Measurements from ENCODE around the gene ESF1.
"Not testable (repeated sequence)": the region's sequence is repeated elsewhere in the genome, so short reads cannot be mapped to it uniquely, and the experiment has no call there.

The ESF1 gene

GRCh38 chr20:13738187-13738586, 46.5 kb downstream of the ESF1 start:
- DNase-seq, result not testable (repeated sequence)

- no peak for DNase-seq
Measured at GRCh38 chr20:13736436-13737191, 48.1 kb downstream of the ESF1 start.

DNA sequence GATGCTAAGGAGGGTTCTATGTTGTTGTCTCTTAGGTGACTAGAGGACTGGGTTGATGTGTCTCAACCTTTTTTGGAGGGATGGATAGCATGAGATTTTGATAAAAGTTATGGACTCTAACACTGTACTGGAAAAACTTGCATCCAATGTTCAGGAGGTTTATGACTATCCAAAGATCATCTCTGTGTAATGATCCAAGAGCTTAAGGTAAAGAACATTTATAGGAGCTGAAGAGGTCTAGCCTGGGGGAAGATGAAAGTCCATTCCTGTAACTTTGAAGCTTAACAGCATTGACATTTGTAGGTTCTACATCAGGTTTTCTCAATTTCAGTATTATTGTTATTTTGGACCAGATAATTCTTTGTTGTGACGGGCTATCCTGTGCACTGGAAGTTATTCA, 48.9 kb downstream of the ESF1 start:
- no peak for DNase-seq

- DNase-seq, result no peak
Measured at GRCh38 chr20:13723011-13723410, 61.7 kb downstream of the ESF1 start.

DNA sequence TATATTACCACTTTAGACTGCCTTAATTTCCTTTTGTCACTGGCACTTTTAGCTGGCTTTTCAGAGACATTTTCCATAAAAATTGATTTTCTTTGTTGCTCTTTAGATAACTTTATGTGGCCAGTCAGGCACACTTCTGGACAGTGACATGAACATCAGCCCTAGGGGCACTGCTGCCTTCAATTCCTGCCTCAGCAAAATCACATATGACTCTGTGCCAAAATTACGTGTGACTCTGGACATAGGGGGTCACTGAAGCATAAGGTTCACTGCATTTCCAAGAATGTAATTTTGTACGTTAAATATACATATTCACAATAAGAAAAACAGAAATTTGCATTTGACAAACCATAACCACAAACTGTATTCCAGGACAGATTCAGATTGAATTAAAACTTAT, 66.5 kb downstream of the ESF1 start:
- DNase-seq, result no peak

DNA sequence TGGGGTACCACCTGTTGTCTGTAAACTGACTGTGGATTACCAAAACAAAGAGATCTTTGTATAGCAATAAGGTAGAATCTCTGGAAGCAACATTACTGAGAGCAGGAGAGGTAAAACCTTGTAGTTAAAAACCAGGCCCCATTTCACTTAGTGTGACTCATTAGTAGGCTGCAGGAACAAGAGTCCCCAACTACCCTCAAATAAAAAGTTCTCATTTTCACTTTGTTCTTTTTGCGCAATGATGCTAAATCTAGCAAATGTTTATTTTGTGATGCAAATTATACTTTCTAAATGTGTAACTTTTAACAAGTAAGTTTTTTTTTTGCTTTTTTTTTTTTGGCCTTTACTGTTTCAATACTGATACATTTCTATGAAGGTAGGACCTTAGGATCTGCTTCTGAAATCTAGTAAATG, 67.1 kb downstream of the ESF1 start:
- no peak for DNase-seq

- DNase-seq, result no peak
Measured at GRCh38 chr20:13715171-13715570, 69.5 kb downstream of the ESF1 start.

- no peak for DNase-seq
Measured at GRCh38 chr20:13708234-13708633, 76.5 kb downstream of the ESF1 start.

DNA sequence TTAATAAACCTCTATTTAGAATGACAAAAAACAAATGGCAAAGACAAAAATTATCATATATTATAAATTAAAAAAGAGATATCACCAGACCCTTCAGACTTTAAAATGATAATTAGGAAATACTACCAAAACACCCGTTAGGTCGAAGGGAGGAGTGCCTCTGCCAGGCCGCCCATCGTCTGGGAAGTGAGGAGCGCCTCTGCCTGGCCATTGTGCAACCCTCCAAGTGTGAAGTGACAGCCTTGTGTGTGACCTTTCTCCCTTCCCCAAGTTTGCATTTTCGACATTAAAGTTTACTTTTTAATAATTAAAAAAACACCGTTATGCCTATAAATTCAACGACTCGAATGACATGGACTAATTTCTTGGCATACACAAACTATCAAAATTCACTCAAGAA, 81.5 kb downstream of the ESF1 start:
- no peak for DNase-seq

GRCh38 chr20:13701486-13701885, 83.2 kb downstream of the ESF1 start:
- no peak for DNase-seq

- DNase-seq, result no peak
Measured at GRCh38 chr20:13700761-13701160, 84.0 kb downstream of the ESF1 start.

DNA sequence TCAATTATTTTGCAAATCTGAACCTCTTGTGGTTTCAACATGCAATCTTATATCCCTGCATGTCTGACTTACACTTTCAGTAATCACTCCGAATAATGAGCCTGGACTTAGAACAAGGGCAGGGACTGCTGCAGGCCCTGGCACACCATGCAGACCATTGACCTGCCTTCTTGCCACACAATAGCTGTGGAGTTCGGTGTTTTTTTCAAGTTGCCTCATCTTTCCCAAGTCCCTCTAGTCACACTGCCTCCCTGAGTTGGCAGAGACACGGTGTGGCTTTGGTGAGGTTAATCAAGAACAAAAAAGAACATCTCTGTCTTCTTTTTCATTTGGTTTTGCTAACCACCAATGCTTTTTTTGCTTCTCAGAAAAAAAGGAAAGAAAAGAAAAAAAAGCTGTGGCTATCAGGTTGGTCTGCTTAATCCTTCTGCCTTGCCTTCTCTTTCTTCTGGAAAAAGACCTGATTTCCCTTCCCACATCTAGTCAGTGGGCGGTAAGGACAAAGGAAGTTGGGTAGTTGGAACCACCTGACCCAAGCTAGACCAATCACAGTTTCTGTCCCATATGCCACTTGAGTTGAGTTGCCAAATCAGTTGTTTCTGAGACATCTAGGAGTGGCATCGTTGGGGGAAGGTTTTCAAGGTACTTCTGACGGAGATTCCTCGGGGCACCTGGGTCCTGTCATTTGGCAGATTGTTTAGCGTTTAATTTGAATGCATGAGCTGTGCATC, 90.1 kb downstream of the ESF1 start:
- DNase-seq, result no peak

DNA sequence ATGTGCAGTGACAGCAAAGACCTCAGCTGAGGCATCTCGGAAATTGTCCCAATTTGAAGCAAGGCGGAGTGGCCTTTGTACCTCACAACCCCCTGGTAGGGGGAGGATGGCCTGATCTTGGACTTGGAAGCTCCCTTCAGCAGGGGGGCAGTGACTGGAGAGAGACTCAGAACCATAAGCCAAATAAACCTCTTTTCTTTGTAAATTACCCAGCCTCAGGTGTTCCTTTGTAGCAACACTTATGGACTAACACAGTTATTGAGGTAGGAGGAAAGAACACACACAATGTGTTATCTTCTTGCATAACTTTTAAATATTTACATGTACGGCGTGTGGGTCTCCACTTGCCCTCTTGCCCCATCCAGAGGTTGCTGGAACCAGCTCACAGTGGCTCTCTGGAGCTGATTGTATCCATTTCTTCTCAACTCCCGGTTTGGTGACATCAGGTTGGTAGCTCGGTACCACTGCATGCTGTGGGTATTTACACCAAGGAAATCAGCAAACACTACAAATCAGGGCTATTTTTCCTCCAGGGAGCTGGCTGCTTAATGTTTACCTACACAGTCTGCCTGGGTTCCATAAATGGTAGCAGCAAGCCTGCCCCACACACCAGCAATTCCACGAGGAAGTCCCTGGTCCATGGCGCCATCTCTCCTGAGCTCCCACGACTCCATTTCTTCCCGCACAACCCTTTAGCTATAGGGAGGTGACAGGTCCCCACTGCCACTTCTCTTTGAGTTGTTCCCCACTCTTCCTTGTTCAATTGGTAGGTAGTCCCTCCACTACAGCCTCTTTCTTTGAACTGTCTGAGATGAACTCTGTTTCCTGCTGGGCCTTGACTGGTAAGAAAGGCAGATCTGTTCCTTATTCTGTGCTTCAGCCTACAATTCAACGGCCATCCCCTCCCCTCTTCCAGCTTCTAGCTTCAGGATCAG, 91.7 kb downstream of the ESF1 start:
- no peak for DNase-seq

DNA sequence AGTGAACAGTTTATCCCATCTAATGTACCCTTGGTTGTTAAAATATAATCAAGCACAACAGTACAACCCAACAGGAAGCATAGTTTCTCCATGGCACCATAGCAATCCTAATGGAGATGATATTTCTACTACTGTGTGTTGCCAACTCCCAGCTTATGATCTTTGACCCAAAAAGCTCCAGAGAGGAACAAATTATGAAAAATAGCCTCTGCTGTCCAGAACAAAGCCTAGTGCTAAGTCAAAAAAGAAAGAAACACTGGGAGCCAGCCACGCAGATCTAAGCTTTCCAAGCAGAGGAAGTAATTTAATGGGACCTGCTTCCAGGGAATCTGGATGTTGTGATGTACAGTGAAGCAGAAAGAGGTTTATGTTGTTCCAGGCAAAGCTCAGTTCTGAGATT, 93.8 kb downstream of the ESF1 start:
- no peak for DNase-seq

- no peak for DNase-seq
Measured at GRCh38 chr20:13687815-13688214, 96.9 kb downstream of the ESF1 start.

- no peak for DNase-seq
Measured at GRCh38 chr20:13685623-13686022, 99.1 kb downstream of the ESF1 start.

GRCh38 chr20:13684566-13685222, 100.0 kb downstream of the ESF1 start:
- DNase-seq, result no peak

DNA sequence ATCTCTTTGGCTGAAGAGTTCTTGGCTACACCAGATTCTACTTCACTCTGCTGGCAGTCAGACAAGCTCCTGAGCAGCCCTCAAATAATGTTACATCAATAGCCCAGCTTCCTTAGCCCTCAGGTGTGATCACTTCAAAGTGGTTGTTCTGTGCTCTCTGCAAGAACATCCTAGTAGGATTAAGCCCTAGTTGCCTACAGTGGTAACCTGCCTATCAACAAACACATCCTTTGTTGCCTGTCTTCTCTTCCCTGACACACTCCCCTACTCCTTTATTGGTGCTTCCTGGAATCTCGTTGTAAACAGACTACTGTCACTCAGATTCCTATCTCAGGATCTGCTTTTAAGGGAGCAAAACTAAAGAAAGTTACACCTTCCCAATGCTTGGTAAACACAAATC, 100.9 kb downstream of the ESF1 start:
- no peak for DNase-seq

DNA sequence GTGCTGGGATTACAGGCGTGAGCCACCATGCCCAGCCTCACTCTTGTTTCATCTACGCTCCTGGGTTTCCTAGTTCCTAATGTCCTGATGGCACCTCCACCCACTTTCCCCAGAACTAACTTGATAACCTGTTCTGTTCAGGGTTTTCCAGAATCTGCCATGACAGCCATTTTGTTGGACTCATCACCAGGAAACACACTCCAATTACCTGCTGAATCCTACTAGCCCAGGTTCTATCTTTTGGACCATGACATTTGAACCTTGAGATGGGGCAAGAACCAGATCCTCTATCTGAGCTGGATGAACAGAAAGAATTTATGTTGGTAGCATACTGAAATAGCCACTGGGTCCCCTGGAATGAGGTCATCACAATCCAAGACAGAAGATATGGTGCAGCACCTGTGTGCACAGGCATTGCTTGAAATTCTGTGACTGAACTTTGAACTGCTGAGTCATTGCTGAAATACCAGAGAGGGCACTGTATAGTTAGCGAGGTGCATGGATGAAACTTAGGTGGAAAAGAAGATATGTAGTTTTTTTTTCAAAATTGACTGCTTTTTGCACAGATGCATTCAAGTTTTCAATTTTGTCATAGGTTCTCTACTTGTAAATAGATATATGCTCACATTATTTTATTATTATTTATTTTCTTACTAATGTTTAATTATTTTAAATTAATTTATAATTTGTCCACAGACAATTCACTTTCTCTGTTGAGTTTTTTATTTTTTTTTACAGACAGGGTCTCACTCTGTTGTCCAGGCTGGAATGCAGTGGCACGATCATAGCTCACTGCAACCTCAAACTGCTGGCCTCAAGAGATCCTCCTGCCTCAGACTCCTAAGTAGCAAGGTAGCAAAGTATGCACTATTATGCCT, 103.2 kb downstream of the ESF1 start:
- no peak for DNase-seq

- no peak for DNase-seq
Measured at GRCh38 chr20:13678944-13679343, 105.8 kb downstream of the ESF1 start.

DNA sequence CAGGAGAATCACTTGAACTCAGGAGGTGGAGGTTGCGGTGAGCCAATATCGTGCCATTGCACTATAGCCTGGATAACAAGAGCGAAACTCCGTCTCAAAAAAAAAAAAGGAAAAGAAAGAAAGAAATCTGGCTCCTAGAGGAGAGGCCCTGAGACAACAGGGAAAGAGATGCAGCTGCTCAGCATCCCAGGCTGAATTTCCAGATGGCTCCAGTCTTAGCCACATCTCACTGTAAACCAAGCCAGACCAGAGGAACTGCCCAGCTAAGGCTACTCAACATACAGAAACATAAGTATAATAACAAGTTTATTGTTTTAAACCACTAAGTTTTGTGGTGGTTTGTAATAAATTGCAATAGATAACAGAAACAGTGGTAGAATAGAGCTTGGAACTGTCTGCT, 107.5 kb downstream of the ESF1 start:
- DNase-seq, result no peak

DNA sequence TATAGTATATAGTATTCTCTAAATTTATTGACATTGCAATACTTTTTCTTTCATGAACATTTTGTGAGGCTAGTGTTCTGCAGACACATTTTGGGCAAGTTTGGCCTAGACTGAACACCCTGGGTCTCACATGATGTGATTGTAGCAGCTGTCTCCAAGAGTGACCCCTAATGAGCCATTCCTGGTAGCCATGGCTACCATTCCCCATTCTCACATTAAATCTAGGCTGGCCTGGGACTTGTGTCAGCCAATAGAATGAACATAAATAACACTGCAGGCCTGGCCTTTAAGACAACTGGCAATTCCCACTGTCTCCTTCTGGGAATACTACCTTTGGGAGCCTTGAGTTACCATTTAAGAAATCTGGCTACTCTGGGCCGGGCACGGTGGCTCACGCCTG, 108.0 kb downstream of the ESF1 start:
- DNase-seq, result no peak
